Astrocyte (in vitro differentiated cells and primary cell): Measurements from ENCODE around the gene PCP4L1. TPM values are rescaled to one million over a fixed set of nuclear protein-coding genes. Genes with fewer than 3 reads are reported as not detected.

Experiments used
- DNase-seq: peaks from one replicate; pipeline ENCODE4 v3.0.0-alpha.2; 2010; ENCODE audit warnings: low read depth
- FAIRE-seq: peaks from 2 replicates; lab custom pipeline; 2011; peaks lifted over from hg19 to GRCh38; lab: Jason Lieb, UNC
- H2AFZ ChIP-seq: 2 replicates; pipeline ENCODE4 v1.6.0; 2012; ENCODE audit warnings: low read depth, low read length, inconsistent platforms
- H3K27ac ChIP-seq: 2 replicates; pipeline ENCODE4 v1.5.1; 2011; ENCODE audit warnings: low read depth, low read length, inconsistent platforms
- H3K27me3 ChIP-seq: 2 replicates; pipeline ENCODE4 v1.6.0; 2011; ENCODE audit warnings: low read length, inconsistent platforms; ENCODE audit not compliant: insufficient read depth
- H3K36me3 ChIP-seq: 2 replicates; pipeline ENCODE4 v1.5.1; 2011; ENCODE audit warnings: low read length, inconsistent platforms; ENCODE audit not compliant: insufficient read depth
- H3K4me1 ChIP-seq: 2 replicates; pipeline ENCODE4 v1.5.1; 2011; ENCODE audit warnings: low read length, inconsistent platforms; ENCODE audit not compliant: insufficient read depth
- H3K4me2 ChIP-seq: 2 replicates; pipeline ENCODE4 v1.6.0; 2012; ENCODE audit warnings: low read length, inconsistent platforms
- H3K4me3 ChIP-seq: 2 replicates; pipeline ENCODE4 v1.5.1; 2011; ENCODE audit warnings: low read depth, mild to moderate bottlenecking, low read length, inconsistent platforms; ENCODE audit not compliant: insufficient read depth
- H3K79me2 ChIP-seq: 2 replicates; pipeline ENCODE4 v1.6.0; 2012; ENCODE audit warnings: mild to moderate bottlenecking, low read length, inconsistent platforms; ENCODE audit not compliant: insufficient read depth
- H3K9ac ChIP-seq: 2 replicates; pipeline ENCODE4 v1.6.0; 2012; ENCODE audit warnings: mild to moderate bottlenecking, low read length, inconsistent platforms
- H3K9me3 ChIP-seq: 2 replicates; pipeline ENCODE4 v1.5.1; 2012; ENCODE audit warnings: low read depth, mild to moderate bottlenecking, low read length, inconsistent platforms; ENCODE audit not compliant: insufficient read depth
- H4K20me1 ChIP-seq: 2 replicates; pipeline ENCODE4 v1.6.0; 2012; ENCODE audit warnings: low read length, inconsistent platforms; ENCODE audit not compliant: insufficient read depth
- H3K27ac Mint-ChIP-seq: one replicate; pipeline ENCODE4 v1.8.0; 2021; ENCODE audit warnings: mild to moderate bottlenecking, mixed read lengths; ENCODE audit not compliant: unreplicated experiment
- H3K27me3 Mint-ChIP-seq: one replicate; pipeline ENCODE4 v1.8.0; 2021; ENCODE audit warnings: low read depth, mixed read lengths; ENCODE audit not compliant: unreplicated experiment
- H3K36me3 Mint-ChIP-seq: one replicate; pipeline ENCODE4 v1.8.0; 2021; ENCODE audit warnings: low read depth, mixed read lengths; ENCODE audit not compliant: unreplicated experiment
- H3K4me1 Mint-ChIP-seq: one replicate; pipeline ENCODE4 v1.8.0; 2021; ENCODE audit warnings: low read depth, mixed read lengths; ENCODE audit not compliant: unreplicated experiment
- H3K4me3 Mint-ChIP-seq: one replicate; pipeline ENCODE4 v1.8.0; 2021; ENCODE audit warnings: mild to moderate bottlenecking, moderate library complexity, mixed read lengths; ENCODE audit not compliant: unreplicated experiment
- H3K9me3 Mint-ChIP-seq: one replicate; pipeline ENCODE4 v1.8.0; 2021; ENCODE audit warnings: mild to moderate bottlenecking, mixed read lengths; ENCODE audit not compliant: unreplicated experiment
- CTCF ChIP-seq: IDR thresholded peaks from 2 replicates; pipeline ENCODE4 v1.5.1; 2011; ENCODE audit warnings: low read depth, mild to moderate bottlenecking, inconsistent platforms, low read length, moderate library complexity; ENCODE audit not compliant: insufficient read depth
- EZH2 ChIP-seq: IDR thresholded peaks from 2 replicates; pipeline ENCODE4 v1.6.1; 2012; ENCODE audit warnings: mild to moderate bottlenecking, low read length, inconsistent platforms; ENCODE audit not compliant: insufficient read depth
- total RNA-seq: library from RNA; stranded (reverse); gene quantifications from 2 replicates; pipeline ENCODE4 v1.2.1, GENCODE V29; 2021

Gene PCP4L1
- total RNA-seq, 1 donor from 2014 or later: not detected

GRCh38 chr1:161290779-161291178 is 32.2 kb downstream of the PCP4L1 start:
- Mint-ChIP-seq H3K4me1 (no peaks in the 10 kb centered on the region), H3K9me3 (no peaks in the 10 kb centered on the region), H3K27me3 (peaks cover 5% of the 10 kb centered on the region), H3K4me3 (no peak overlapping the region), H3K27ac (no peak overlapping the region), H3K36me3 (no peaks in the 10 kb centered on the region)
- no peak overlapping the region for H2AFZ ChIP-seq
- no peaks in the 10 kb centered on the region for H3K79me2 ChIP-seq
- H3K9me3 ChIP-seq: no peaks in the 10 kb centered on the region
- no peak overlapping the region for H3K4me2 ChIP-seq
- no peak overlapping the region for H3K4me3 ChIP-seq
- no peaks in the 10 kb centered on the region for H3K4me1 ChIP-seq
- no peaks in the 10 kb centered on the region for H4K20me1 ChIP-seq
- no peak overlapping the region for H3K9ac ChIP-seq
- no peaks in the 10 kb centered on the region for H3K36me3 ChIP-seq
- no peak for DNase-seq
- peaks cover 6% of the 10 kb centered on the region for H3K27me3 ChIP-seq
- FAIRE-seq: no peak
- no peak for TF ChIP-seq CTCF
- no peak for TF ChIP-seq EZH2
- no peak overlapping the region for H3K27ac ChIP-seq

- no peaks in the 10 kb centered on the region for H3K9me3 ChIP-seq
- H3K9ac ChIP-seq: no peak overlapping the region
- no peak overlapping the region for H3K27ac ChIP-seq
- H2AFZ ChIP-seq: no peak overlapping the region
- H3K27me3 ChIP-seq: no peaks in the 10 kb centered on the region
- H3K4me3 ChIP-seq: no peak overlapping the region
- no peaks in the 10 kb centered on the region for H4K20me1 ChIP-seq
- TF ChIP-seq EZH2 (no peak), CTCF (no peak)
- H3K4me2 ChIP-seq: no peak overlapping the region
- H3K4me1 ChIP-seq: no peaks in the 10 kb centered on the region
- Mint-ChIP-seq H3K36me3 (no peaks in the 10 kb centered on the region), H3K27me3 (peaks cover 2% of the 10 kb centered on the region), H3K9me3 (no peaks in the 10 kb centered on the region), H3K4me3 (no peak overlapping the region), H3K4me1 (no peaks in the 10 kb centered on the region), H3K27ac (no peak overlapping the region)
- FAIRE-seq (no peak), DNase-seq (no peak)
- H3K79me2 ChIP-seq: no peaks in the 10 kb centered on the region
- H3K36me3 ChIP-seq: no peaks in the 10 kb centered on the region
These were observed 38.9 kb downstream of the PCP4L1 start for GRCh38 chr1:161297415-161297814.

GRCh38 chr1:161298116-161298515 is 39.6 kb downstream of the PCP4L1 start:
- H3K4me1 Mint-ChIP-seq: no peaks in the 10 kb centered on the region
- no peak for FAIRE-seq
- H3K27me3 Mint-ChIP-seq: peaks cover 2% of the 10 kb centered on the region
- Histone ChIP-seq H3K4me3 (no peak overlapping the region), H3K79me2 (no peaks in the 10 kb centered on the region), H3K4me1 (no peaks in the 10 kb centered on the region), H2AFZ (no peak overlapping the region), H3K4me2 (no peak overlapping the region), H4K20me1 (no peaks in the 10 kb centered on the region), H3K9me3 (no peaks in the 10 kb centered on the region), H3K27ac (no peak overlapping the region), H3K9ac (no peak overlapping the region), H3K36me3 (no peaks in the 10 kb centered on the region), H3K27me3 (no peaks in the 10 kb centered on the region)
- no peak overlapping the region for H3K4me3 Mint-ChIP-seq
- H3K36me3 Mint-ChIP-seq: no peaks in the 10 kb centered on the region
- no peak overlapping the region for H3K27ac Mint-ChIP-seq
- no peaks in the 10 kb centered on the region for H3K9me3 Mint-ChIP-seq
- no peak for DNase-seq
- TF ChIP-seq EZH2 (no peak), CTCF (no peak)
